Measurements from ENCODE around the gene MRI1.
"Not testable (repeated sequence)": the region's sequence is repeated elsewhere in the genome, so short reads cannot be mapped to it uniquely, and the experiment has no call there.

- TF ChIP-seq POLR2A, CTCF (IDR thresholded peaks at IDR 0.05): not testable (repeated sequence)
Observed at GRCh38 chr19:13793317-13793716, 29.0 kb downstream of the MRI1 start.
